BLaER1 treated with 17β-estradiol and CSF1 and Interleukin-3, amounts not matched to agents 10 nM and 100 nM (cell line): ENCODE data around the gene TBCK.

Source experiments
- H3K27ac ChIP-seq, 11 experiments: shearing (Covaris generic); formaldehyde crosslinking; 2 replicates each; pipeline ENCODE4 v1.8.1; 2022
- H3K27me3 ChIP-seq, 11 experiments: shearing (Covaris generic); formaldehyde crosslinking; 2 replicates each; pipeline ENCODE4 v1.8.1; 2022
- H3K36me3 ChIP-seq, 11 experiments: shearing (Covaris generic); formaldehyde crosslinking; 2 replicates each; pipeline ENCODE4 v1.8.1; 2022
- H3K4me1 ChIP-seq, 10 experiments: shearing (Covaris generic); formaldehyde crosslinking; 2 replicates each; pipeline ENCODE4 v1.8.1; 2022
- H3K4me2 ChIP-seq, 11 experiments: shearing (Covaris generic); formaldehyde crosslinking; 2 replicates each; pipeline ENCODE4 v1.8.1; 2022
- H3K4me3 ChIP-seq, 10 experiments: shearing (Covaris generic); formaldehyde crosslinking; 2 replicates each; pipeline ENCODE4 v1.8.1; 2022
- H3K9ac ChIP-seq, 11 experiments: shearing (Covaris generic); formaldehyde crosslinking; 2 replicates each; pipeline ENCODE4 v1.8.1; 2022
- H3K9me3 ChIP-seq, 11 experiments: shearing (Covaris generic); formaldehyde crosslinking; replicated peaks in 1 of 11; 2 replicates each; pipeline ENCODE4 v1.8.1; 2022
- H4K20me1 ChIP-seq, 11 experiments: shearing (Covaris generic); formaldehyde crosslinking; 2 replicates each; pipeline ENCODE4 v1.8.1; 2022
- Cebpa-rat ChIP-seq, 11 experiments: shearing (Covaris generic); IDR thresholded peaks; 2 replicates each; pipeline ENCODE4 v1.8.1; 2022

Gene TBCK

GRCh38 chr4:106347167-106347566 lies 31.2 kb upstream of the TBCK start:
- no peaks in the 10 kb centered on the region for H3K4me1 ChIP-seq
- H3K36me3 ChIP-seq: peaks cover 55 to 91% (median 79%) of the 10 kb centered on the region in 11 experiments
- H3K4me2 ChIP-seq: no peak overlapping the region
- H3K4me3 ChIP-seq: no peak overlapping the region
- no peaks in the 10 kb centered on the region; a peak in 1 of 22 replicates for H3K9me3 ChIP-seq
- no peaks in the 10 kb centered on the region for H3K27me3 ChIP-seq
- peaks cover 0 to 39% (median 27%) of the 10 kb centered on the region in 11 experiments; a peak in 13 of 22 replicates for H4K20me1 ChIP-seq
- H3K27ac ChIP-seq: no peak overlapping the region
- TF ChIP-seq Cebpa-rat (IDR thresholded peaks at IDR 0.05): no peak
- H3K9ac ChIP-seq: no peak overlapping the region

- no peak overlapping the region for H3K4me2 ChIP-seq
- H3K9ac ChIP-seq: no peak overlapping the region
- H3K27ac ChIP-seq: no peak overlapping the region
- peaks cover 16 to 22% (median 18%) of the 10 kb centered on the region in 11 experiments; a peak in 21 of 22 replicates for H3K9me3 ChIP-seq
- no peaks in the 10 kb centered on the region for H3K27me3 ChIP-seq
- H3K36me3 ChIP-seq: peaks cover 75 to 96% (median 87%) of the 10 kb centered on the region in 11 experiments
- H4K20me1 ChIP-seq: peaks cover 0 to 50% (median 36%) of the 10 kb centered on the region in 11 experiments; a peak in 13 of 22 replicates
- no peaks in the 10 kb centered on the region for H3K4me1 ChIP-seq
- TF ChIP-seq Cebpa-rat (IDR thresholded peaks at IDR 0.05): no peak
- no peak overlapping the region for H3K4me3 ChIP-seq
Measured at GRCh38 chr4:106344647-106344970, 28.6 kb upstream of the TBCK start.

- Histone ChIP-seq H3K4me3 (no peak overlapping the region), H3K9ac (no peak overlapping the region), H3K9me3 (peaks cover 17 to 28% (median 24%) of the 10 kb centered on the region in 11 experiments; a peak in 21 of 22 replicates), H3K36me3 (peaks cover 77 to 96% (median 88%) of the 10 kb centered on the region in 11 experiments), H3K27ac (no peak overlapping the region), H3K4me1 (no peaks in the 10 kb centered on the region), H3K4me2 (no peak overlapping the region), H3K27me3 (no peaks in the 10 kb centered on the region), H4K20me1 (peaks cover 0 to 50% (median 36%) of the 10 kb centered on the region in 11 experiments; a peak in 13 of 22 replicates)
- TF ChIP-seq Cebpa-rat (IDR thresholded peaks at IDR 0.05): no peak
Measured at GRCh38 chr4:106343865-106344646, 28.0 kb upstream of the TBCK start.

DNA sequence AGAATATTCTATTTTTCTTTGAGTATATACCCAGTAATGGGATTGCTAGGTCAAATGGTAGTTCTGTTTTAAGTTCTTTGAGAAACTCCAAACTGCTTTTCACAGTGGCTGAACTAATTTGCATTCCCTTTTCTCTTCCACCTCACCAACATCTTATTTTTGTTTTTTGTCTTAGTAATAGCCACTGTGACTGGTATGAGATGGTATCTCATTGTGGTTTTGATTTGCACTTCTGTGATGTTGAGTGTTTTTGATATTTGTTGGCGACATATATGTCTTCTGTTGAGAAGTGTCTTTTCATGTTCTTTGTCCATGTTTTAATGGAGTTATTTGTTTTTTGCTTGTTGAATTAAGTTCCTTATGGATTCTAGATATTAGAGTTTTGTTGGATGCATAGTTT lies 24.8 kb upstream of the TBCK start:
- Histone ChIP-seq H3K36me3 (peaks cover 82 to 97% (median 95%) of the 10 kb centered on the region in 11 experiments), H3K9me3 (peaks cover 42 to 51% (median 48%) of the 10 kb centered on the region in 11 experiments), H3K4me1 (no peaks in the 10 kb centered on the region), H3K9ac (no peak overlapping the region), H3K4me2 (no peak overlapping the region), H3K27me3 (no peaks in the 10 kb centered on the region), H3K27ac (no peak overlapping the region), H3K4me3 (no peak overlapping the region), H4K20me1 (peaks cover 0 to 52% (median 36%) of the 10 kb centered on the region in 11 experiments; a peak in 13 of 22 replicates)
- TF ChIP-seq Cebpa-rat (IDR thresholded peaks at IDR 0.05): no peak

DNA sequence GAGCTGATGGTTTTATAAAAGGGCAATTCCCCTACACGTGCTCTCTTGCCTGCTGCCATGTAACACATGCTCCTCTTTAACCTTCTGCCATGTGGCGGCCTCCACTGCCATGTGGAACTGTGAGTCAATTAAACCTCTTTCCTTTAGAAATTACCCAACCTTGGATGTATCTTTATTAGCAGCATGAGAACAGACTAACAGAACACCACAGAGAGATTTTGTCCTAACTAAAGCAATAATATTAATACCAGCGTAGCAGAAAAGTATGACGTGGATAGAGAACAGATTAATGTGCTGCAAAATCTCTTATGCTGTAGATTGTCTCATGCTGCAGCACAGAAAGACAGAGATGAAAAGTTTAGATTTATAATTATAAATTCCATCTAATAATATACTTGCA lies 23.4 kb upstream of the TBCK start:
- no peak for TF ChIP-seq Cebpa-rat (IDR thresholded peaks at IDR 0.05)

GRCh38 chr4:106338671-106339070 lies 22.7 kb upstream of the TBCK start:
- no peaks in the 10 kb centered on the region for H3K4me1 ChIP-seq
- H3K9me3 ChIP-seq: peaks cover 42 to 51% (median 48%) of the 10 kb centered on the region in 11 experiments
- H4K20me1 ChIP-seq: peaks cover 0 to 35% (median 23%) of the 10 kb centered on the region in 11 experiments; a peak in 12 of 22 replicates
- TF ChIP-seq Cebpa-rat (IDR thresholded peaks at IDR 0.05): no peak
- no peaks in the 10 kb centered on the region for H3K27me3 ChIP-seq
- no peak overlapping the region for H3K27ac ChIP-seq
- no peak overlapping the region for H3K4me3 ChIP-seq
- H3K36me3 ChIP-seq: peaks cover 88 to 100% (median 98%) of the 10 kb centered on the region in 11 experiments
- H3K9ac ChIP-seq: no peak overlapping the region
- no peak overlapping the region for H3K4me2 ChIP-seq

More for the DNA sequence above, 23.4 kb upstream of the TBCK start:
- no peak overlapping the region for H3K27ac ChIP-seq
- H3K4me3 ChIP-seq: no peak overlapping the region
- peaks cover 88 to 100% (median 98%) of the 10 kb centered on the region in 11 experiments for H3K36me3 ChIP-seq
- no peak overlapping the region for H3K9ac ChIP-seq
- H3K27me3 ChIP-seq: no peaks in the 10 kb centered on the region
- peaks cover 42 to 51% (median 48%) of the 10 kb centered on the region in 11 experiments for H3K9me3 ChIP-seq
- no peaks in the 10 kb centered on the region for H3K4me1 ChIP-seq
- no peak overlapping the region for H3K4me2 ChIP-seq
- peaks cover 0 to 42% (median 29%) of the 10 kb centered on the region in 11 experiments; a peak in 13 of 22 replicates for H4K20me1 ChIP-seq

- H3K36me3 ChIP-seq: peaks cover 90 to 100% (median 99%) of the 10 kb centered on the region in 11 experiments
- no peak overlapping the region for H3K9ac ChIP-seq
- H3K4me2 ChIP-seq: no peak overlapping the region
- no peaks in the 10 kb centered on the region for H3K27me3 ChIP-seq
- H3K9me3 ChIP-seq: peaks cover 42 to 51% (median 48%) of the 10 kb centered on the region in 11 experiments
- H3K4me1 ChIP-seq: no peaks in the 10 kb centered on the region
- no peak for TF ChIP-seq Cebpa-rat (IDR thresholded peaks at IDR 0.05)
- peaks cover 0 to 27% (median 20%) of the 10 kb centered on the region in 11 experiments; a peak in 12 of 22 replicates for H4K20me1 ChIP-seq
- H3K27ac ChIP-seq: no peak overlapping the region
- no peak overlapping the region for H3K4me3 ChIP-seq
Measured at GRCh38 chr4:106337916-106338315, 21.9 kb upstream of the TBCK start.

DNA sequence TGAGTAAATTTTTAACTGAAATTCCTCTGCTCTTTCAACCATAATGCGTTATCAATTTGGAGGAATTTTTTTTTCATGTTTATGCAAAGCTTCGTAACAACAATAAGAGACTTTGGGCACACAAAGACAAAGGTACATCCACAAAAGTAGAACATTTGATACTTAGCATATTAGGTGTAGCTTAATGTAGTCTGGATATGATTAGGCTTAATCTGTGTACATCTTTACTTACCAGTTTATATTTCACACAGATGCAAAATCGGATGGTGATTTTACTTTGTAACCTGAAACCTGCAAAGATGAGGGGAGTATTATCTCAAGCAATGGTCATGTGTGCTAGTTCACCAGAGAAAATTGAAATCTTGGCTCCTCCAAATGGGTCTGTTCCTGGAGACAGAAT lies 20.6 kb upstream of the TBCK start:
- Histone ChIP-seq H3K4me3 (no peak overlapping the region; a peak in 1 of 20 replicates), H3K27ac (no peak overlapping the region), H3K9ac (no peak overlapping the region), H3K36me3 (peaks cover 90 to 100% (median 94%) of the 10 kb centered on the region in 11 experiments), H4K20me1 (peaks cover 0 to 14% (median 8%) of the 10 kb centered on the region in 11 experiments; a peak in 9 of 22 replicates), H3K27me3 (no peaks in the 10 kb centered on the region), H3K4me1 (no peaks in the 10 kb centered on the region), H3K4me2 (no peak overlapping the region), H3K9me3 (peaks cover 42 to 51% (median 46%) of the 10 kb centered on the region in 11 experiments)
- TF ChIP-seq Cebpa-rat (IDR thresholded peaks at IDR 0.05): no peak

DNA sequence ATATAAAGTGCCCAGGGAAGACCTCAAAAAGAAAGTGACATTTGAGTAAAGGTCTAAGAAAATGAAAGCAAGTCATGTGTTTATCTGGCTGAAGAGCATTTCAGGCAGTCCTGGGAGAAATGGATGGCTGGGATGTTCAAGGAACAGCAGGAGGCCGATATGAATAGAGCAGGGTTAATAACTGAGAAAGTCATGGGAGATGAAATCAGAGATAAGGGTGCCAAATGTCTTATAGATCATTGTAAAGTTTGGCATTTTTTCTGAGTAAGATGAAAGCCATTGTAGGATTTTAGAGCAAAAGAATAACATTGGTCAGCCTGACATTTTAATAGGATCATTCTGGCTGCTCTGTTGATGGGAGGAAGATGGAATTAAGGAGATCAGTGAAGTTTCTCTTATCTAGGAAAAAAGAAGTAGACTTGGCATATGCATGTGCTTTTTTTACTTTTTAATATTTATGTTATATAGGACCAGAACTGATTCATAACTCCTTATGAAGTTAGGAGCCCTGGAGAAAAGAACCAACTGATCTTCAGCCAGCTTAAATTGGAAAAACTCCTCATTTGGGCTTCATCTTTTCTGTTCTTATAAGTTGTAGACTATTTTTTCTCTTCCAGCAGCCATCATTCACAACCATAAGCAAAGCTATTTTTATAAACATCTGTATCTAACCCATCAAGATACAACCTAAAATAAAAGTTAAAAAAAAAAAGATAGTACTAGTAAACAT lies 18.9 kb upstream of the TBCK start:
- Histone ChIP-seq H3K36me3 (peaks cover 87 to 100% (median 93%) of the 10 kb centered on the region in 11 experiments), H4K20me1 (peaks cover 0 to 10% (median 0%) of the 10 kb centered on the region in 11 experiments; a peak in 7 of 22 replicates), H3K9me3 (peaks cover 27 to 35% (median 30%) of the 10 kb centered on the region in 11 experiments), H3K27ac (no peak overlapping the region), H3K9ac (no peak overlapping the region), H3K27me3 (no peaks in the 10 kb centered on the region), H3K4me1 (no peaks in the 10 kb centered on the region), H3K4me2 (no peak overlapping the region), H3K4me3 (no peak overlapping the region)
- no peak for TF ChIP-seq Cebpa-rat (IDR thresholded peaks at IDR 0.05)
